GM12878 (cell line): Measurements from ENCODE around the gene CCDC198. TPM values are rescaled to one million over a fixed set of nuclear protein-coding genes. Genes with fewer than 3 reads are reported as not detected.

Source experiments
- ATAC-seq: fragments of 200-7000 bp; cut with Tn5 transposase; 3 replicates; pipeline ENCODE4 v1.9.1; 2020; ENCODE audit warnings: mild to moderate bottlenecking, moderate library complexity
- BruUV-seq: library from RNA; stranded (reverse); fragments of 400-500 nt; replicated peaks from 2 replicates; lab custom pipeline; 2021; lab: Mats Ljungman, UMichigan
- CTCF ChIA-PET: fragments of 300-600 bp; sonication (Branson Sonifier 250); formaldehyde crosslinking; extraction: SDS; loops from one replicate; lab custom pipeline; 2021; ENCODE audit warnings: inconsistent platforms; lab: Yijun Ruan, JAX
- POLR2A ChIA-PET: fragments of 350-600 bp; formaldehyde crosslinking; extraction: SDS; loops from one replicate; lab custom pipeline; 2021; ENCODE audit warnings: inconsistent platforms; lab: Charles Lee
- RAD21 ChIA-PET: fragments of 300-600 bp; sonication (Branson Sonifier 250); formaldehyde crosslinking; loops from one replicate; lab custom pipeline; 2023; ENCODE audit warnings: antibody characterized with exemption; ENCODE audit not compliant: unreplicated experiment; lab: Charles Lee
- SMC1A ChIA-PET: fragments of 300-600 bp; sonication (Branson Sonifier 250); formaldehyde crosslinking; loops from one replicate; lab custom pipeline; 2023; ENCODE audit not compliant: unreplicated experiment, uncharacterized antibody; lab: Charles Lee
- DNase-seq: peaks from one replicate; pipeline ENCODE4 v3.0.0-alpha.2; 2011; ENCODE audit warnings: low read depth, low spot score
- FAIRE-seq: peaks from 3 replicates; lab custom pipeline; 2011; peaks lifted over from hg19 to GRCh38; lab: Jason Lieb, UNC
- H2AFZ ChIP-seq: 2 replicates; pipeline ENCODE4 v1.6.0; 2011; ENCODE audit warnings: low read depth, low read length, control low read depth; ENCODE audit not compliant: control insufficient read depth
- H3K27ac ChIP-seq: 2 replicates; pipeline ENCODE4 v1.5.1; 2011; ENCODE audit warnings: control low read depth; ENCODE audit not compliant: control insufficient read depth, insufficient read depth
- H3K27me3 ChIP-seq, 2 experiments: replicated peaks in 1 of 2; 2 replicates each; pipeline versions ENCODE4 v1.6.0 to v1.6.1; 2011; ENCODE audit warnings: low read length in 1 of 2; ENCODE audit not compliant: control insufficient read depth in 2 of 2, insufficient read depth in 2 of 2
- H3K36me3 ChIP-seq, 2 experiments: 2 replicates each; pipeline ENCODE4 v1.5.1; 2011; ENCODE audit warnings: low read length in 1 of 2; ENCODE audit not compliant: control insufficient read depth in 2 of 2, insufficient read depth in 2 of 2
- H3K4me1 ChIP-seq: 2 replicates; pipeline ENCODE4 v1.6.1; 2011; ENCODE audit warnings: mild to moderate bottlenecking, low read length, moderate library complexity, mixed read lengths; ENCODE audit not compliant: control insufficient read depth, insufficient read depth
- H3K4me2 ChIP-seq: 2 replicates; pipeline ENCODE4 v1.6.0; 2011; ENCODE audit warnings: control low read depth; ENCODE audit not compliant: control insufficient read depth, insufficient read depth
- H3K4me3 ChIP-seq: fragments of 200-600 bp; sonication (generic); 2 replicates; pipeline ENCODE4 v1.5.1; 2016
- H3K79me2 ChIP-seq: 2 replicates; pipeline ENCODE4 v1.6.0; 2011; ENCODE audit warnings: low read length; ENCODE audit not compliant: control insufficient read depth, insufficient read depth
- H3K9ac ChIP-seq: 2 replicates; pipeline ENCODE4 v1.8.0; 2011; ENCODE audit warnings: low read length, control low read depth, mixed read lengths; ENCODE audit not compliant: control insufficient read depth, insufficient read depth
- H3K9me3 ChIP-seq: replicated peaks from 3 replicates; pipeline ENCODE4 v1.5.1; 2011; ENCODE audit warnings: mild to moderate bottlenecking, low read length; ENCODE audit not compliant: control insufficient read depth, insufficient read depth
- H4K20me1 ChIP-seq: 2 replicates; pipeline ENCODE4 v1.6.0; 2011; ENCODE audit not compliant: control insufficient read depth, insufficient read depth
- ATF7 ChIP-seq: fragments of 450-650 bp; IDR thresholded peaks from 2 replicates; pipeline ENCODE4 v1.6.1; 2016; ENCODE audit warnings: low read depth, mild to moderate bottlenecking
- E2F4 ChIP-seq: IDR thresholded peaks from 2 replicates; pipeline ENCODE4 v1.6.1; 2012; ENCODE audit warnings: low read depth, low read length, improper control_type of control experiment
- EZH2 ChIP-seq: IDR thresholded peaks from 2 replicates; pipeline ENCODE4 v1.6.1; 2012; ENCODE audit warnings: low read depth, mild to moderate bottlenecking, control low read depth, inconsistent platforms, low read length, borderline replicate concordance; ENCODE audit not compliant: control insufficient read depth
- KLF5 ChIP-seq: fragments of 450-650 bp; IDR thresholded peaks from 2 replicates; pipeline ENCODE4 v1.6.1; 2014; ENCODE audit warnings: mild to moderate bottlenecking; ENCODE audit not compliant: partially characterized antibody
- MTA3 ChIP-seq: IDR thresholded peaks from 2 replicates; pipeline ENCODE4 v1.6.1; 2012; ENCODE audit warnings: low read length, inconsistent platforms, borderline replicate concordance
- NFXL1 ChIP-seq: fragments of 450-650 bp; IDR thresholded peaks from 2 replicates; pipeline ENCODE4 v1.6.1; 2017; ENCODE audit warnings: antibody characterized with exemption, mild to moderate bottlenecking, borderline replicate concordance
- NFYA ChIP-seq: IDR thresholded peaks from 2 replicates; pipeline ENCODE4 v1.6.1; 2011; ENCODE audit warnings: low read depth, mild to moderate bottlenecking, low read length, improper control_type of control experiment, borderline replicate concordance
- SP1 ChIP-seq: IDR thresholded peaks from one replicate; pipeline ENCODE4 v1.6.1; 2011; ENCODE audit warnings: low read depth, low read length
- SRF ChIP-seq, 2 experiments: IDR thresholded peaks; 2 replicates each; pipeline ENCODE4 v1.6.1; 2011; ENCODE audit warnings: low read depth in 2 of 2, low read length in 2 of 2, mild to moderate bottlenecking in 1 of 2, moderate library complexity in 1 of 2
- SUZ12 ChIP-seq: fragments of 200-600 bp; sonication (generic); IDR thresholded peaks from one replicate; pipeline ENCODE4 v1.6.1; 2018; ENCODE audit warnings: antibody characterized with exemption, mild to moderate bottlenecking; ENCODE audit not compliant: unreplicated experiment
- YBX1 ChIP-seq: fragments of 450-650 bp; IDR thresholded peaks from 2 replicates; pipeline ENCODE4 v1.6.1; 2016; ENCODE audit warnings: antibody characterized with exemption
- ZBED1 ChIP-seq: IDR thresholded peaks from 2 replicates; pipeline ENCODE4 v1.6.1; 2016; ENCODE audit warnings: borderline replicate concordance
- ZNF217 ChIP-seq: fragments of 450-650 bp; IDR thresholded peaks from 2 replicates; pipeline ENCODE4 v1.6.1; 2017; ENCODE audit warnings: antibody characterized with exemption, mild to moderate bottlenecking
- WGBS: methylation state at CpG from one replicate; pipeline ENCODE4 v1.1.6; 2016; ENCODE audit warnings: low lambda C conversion rate; ENCODE audit not compliant: insufficient replicate concordance, insufficient coverage; ENCODE audit errors: missing lambda C conversion rate; 5-methylcytosine and 5-hydroxymethylcytosine counted together
- in situ Hi-C: fragments of 300-500 bp; cut with MboI; formaldehyde crosslinking; loops from 9 replicates; pipeline ENCODE4 v1.14.3; 2018; ENCODE audit warnings: mixed read lengths
- intact Hi-C: fragments of 100-400 bp; cut with micrococcal nuclease; formaldehyde crosslinking; loops from one replicate; pipeline ENCODE4 v1.14.2; 2022; ENCODE audit not compliant: unreplicated experiment
- polyA plus RNA-seq, 11 experiments: library from polyadenylated mRNA; depleted of rRNA in 4 of 11; unstranded in 6 of 11; stranded (reverse) in 5 of 11; fragments of >200 nt; fragmentation: Nextera tagmentation in 4 of 11; fragmentation: Illumina TruSeq in 1 of 11; extraction: Ambion mirVana in 4 of 11; extraction: Trizol in 1 of 11; gene quantifications; 1 replicate in 1 of 11; 2 replicates in 10 of 11; pipeline versions ENCODE4 v1.2.1 to v1.2.3, GENCODE V29; 2011 to 2016; ENCODE audit warnings: inconsistent platforms in 2 of 11, missing spikeins in 2 of 11, low read depth in 1 of 11
- total RNA-seq, 4 experiments: library from RNA; depleted of rRNA in 3 of 4; stranded (reverse); fragments of >200 nt in 3 of 4; fragmentation: Illumina TruSeq in 1 of 4; extraction: Trizol in 1 of 4; gene quantifications; 2 replicates each; pipeline versions ENCODE4 v1.2.1 to v1.2.3, GENCODE V29; 2013 to 2021
- TF ChIP-seq, protein P1 (sequence below): fragments of 450-650 bp; IDR thresholded peaks from 2 replicates; pipeline ENCODE4 v1.6.1; 2018; ENCODE audit warnings: borderline replicate concordance, mild to moderate bottlenecking; ENCODE audit not compliant: partially characterized antibody

Gene CCDC198
- total and polyA plus RNA-seq, 10 of the 15 experiments (the other 5 are each of a cell fraction or from before 2014, with no cell fraction given) = 1.3 to 12.5 (median 2.3) TPM

- ChIA-PET CTCF (interaction anchor here (0.8 to 3.8 kb wide), 8 partner anchors 8 to 77 kb away, joined by 3 to 15 read pairs (median 6); no protein-coding TSS in a partner anchor), SMC1A (interaction anchor here (1.1 to 4.3 kb wide), 8 partner anchors 10 to 377 kb away, joined by 3 to 19 read pairs (median 8); no protein-coding TSS in a partner anchor), RAD21 (interaction anchor here (1.4 to 3.5 kb wide), 5 partner anchors 10 to 77 kb away, joined by 3 to 12 read pairs (median 5); no protein-coding TSS in a partner anchor), POLR2A (no interaction called here)
- no peak for DNase-seq
- in situ Hi-C loops (loop anchor here (5.0 kb wide), 1 partner anchor 72 kb away; no protein-coding TSS in a partner anchor), intact Hi-C loops (no loop called here)
- no peaks in the 10 kb centered on the region for H4K20me1 ChIP-seq
- no peak overlapping the region for H3K4me2 ChIP-seq
- H3K79me2 ChIP-seq = no peaks in the 10 kb centered on the region
- no peak overlapping the region for H2AFZ ChIP-seq
- H3K9me3 ChIP-seq = no peaks in the 10 kb centered on the region
- ATAC-seq = peak; percentile 52
- WGBS = 39% methylated on average over 2 of the region's 2 CpGs
- no peaks in the 10 kb centered on the region for H3K4me1 ChIP-seq
- H3K36me3 ChIP-seq = no peaks in the 10 kb centered on the region
- FAIRE-seq = no peak
- H3K27me3 ChIP-seq = no peaks in the 10 kb centered on the region
- no peak overlapping the region for H3K27ac ChIP-seq
- no peak overlapping the region for H3K4me3 ChIP-seq
- BruUV-seq = no TSS peak
- TF ChIP-seq ZNF217 = peak; percentile 37; the same call in 1 of the 2 replicates
- TF ChIP-seq SUZ12 = no peak
- no peak overlapping the region for H3K9ac ChIP-seq
Observed at GRCh38 chr14:57495416-57495815, 1.8 kb upstream of the CCDC198 start.

GRCh38 chr14:57492859-57493258 is 798 bp downstream of the CCDC198 start:
- POLR2A ChIA-PET = interaction anchor here (0.6 kb wide), 1 partner anchor 1860 kb away, joined by 5 read pairs; no protein-coding TSS in a partner anchor
- CTCF ChIA-PET = interaction anchor here (1.4 kb wide), 1 partner anchor 40 kb away, joined by 3 read pairs; no protein-coding TSS in a partner anchor
- 17% methylated on average over 2 of the region's 2 CpGs for WGBS

More at GRCh38 chr14:57492859-57493258, 798 bp downstream of the CCDC198 start:
- RAD21 ChIA-PET = interaction anchor here (0.9 kb wide), 1 partner anchor 36 kb away, joined by 5 read pairs; no protein-coding TSS in a partner anchor
- no TSS peak for BruUV-seq
- H3K9me3 ChIP-seq = no peaks in the 10 kb centered on the region
- H3K4me2 ChIP-seq = no peak overlapping the region
- no peak overlapping the region for H3K27ac ChIP-seq
- in situ Hi-C loops = no loop called here
- H3K4me1 ChIP-seq = no peaks in the 10 kb centered on the region
- H3K4me3 ChIP-seq = no peak overlapping the region
- no peaks in the 10 kb centered on the region for H3K79me2 ChIP-seq
- no peaks in the 10 kb centered on the region for H3K27me3 ChIP-seq
- H4K20me1 ChIP-seq = no peaks in the 10 kb centered on the region
- intact Hi-C loops = loop anchor here (5.0 kb wide), 1 partner anchor 101 kb away; the partner anchor contains the start of gene NAA30
- no peaks in the 10 kb centered on the region for H3K36me3 ChIP-seq
- no peak for DNase-seq
- no peak for TF ChIP-seq EZH2
- TF ChIP-seq SRF (IDR thresholded peaks at IDR 0.05; ENCODE audit: low read depth in 2 of 2, low read length in 2 of 2) = no peak
- no peak for TF ChIP-seq NFXL1
- TF ChIP-seq ATF7 = no peak
- no peak for TF ChIP-seq MTA3
- TF ChIP-seq, protein P1, sequence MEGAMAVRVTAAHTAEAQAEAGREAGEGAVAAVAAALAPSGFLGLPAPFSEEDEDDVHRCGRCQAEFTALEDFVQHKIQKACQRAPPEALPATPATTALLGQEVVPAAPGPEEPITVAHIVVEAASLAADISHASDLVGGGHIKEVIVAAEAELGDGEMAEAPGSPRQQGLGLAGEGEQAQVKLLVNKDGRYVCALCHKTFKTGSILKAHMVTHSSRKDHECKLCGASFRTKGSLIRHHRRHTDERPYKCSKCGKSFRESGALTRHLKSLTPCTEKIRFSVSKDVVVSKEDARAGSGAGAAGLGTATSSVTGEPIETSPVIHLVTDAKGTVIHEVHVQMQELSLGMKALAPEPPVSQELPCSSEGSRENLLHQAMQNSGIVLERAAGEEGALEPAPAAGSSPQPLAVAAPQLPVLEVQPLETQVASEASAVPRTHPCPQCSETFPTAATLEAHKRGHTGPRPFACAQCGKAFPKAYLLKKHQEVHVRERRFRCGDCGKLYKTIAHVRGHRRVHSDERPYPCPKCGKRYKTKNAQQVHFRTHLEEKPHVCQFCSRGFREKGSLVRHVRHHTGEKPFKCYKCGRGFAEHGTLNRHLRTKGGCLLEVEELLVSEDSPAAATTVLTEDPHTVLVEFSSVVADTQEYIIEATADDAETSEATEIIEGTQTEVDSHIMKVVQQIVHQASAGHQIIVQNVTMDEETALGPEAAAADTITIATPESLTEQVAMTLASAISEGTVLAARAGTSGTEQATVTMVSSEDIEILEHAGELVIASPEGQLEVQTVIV = no peak
- TF ChIP-seq KLF5 = no peak
- no peak for TF ChIP-seq ZBED1
- no peak for TF ChIP-seq YBX1
- TF ChIP-seq SP1 = no peak
- no peak for TF ChIP-seq E2F4
- no peak for TF ChIP-seq NFYA
- SMC1A ChIA-PET = interaction anchor here (0.8 to 1.1 kb wide), 3 partner anchors 10 to 69 kb away, joined by 3 read pairs; no protein-coding TSS in a partner anchor
- no peak overlapping the region for H3K9ac ChIP-seq
- ATAC-seq = peak; percentile 28
- FAIRE-seq = no peak
- no peak overlapping the region for H2AFZ ChIP-seq
